HepG2 (cell line): Measurements from ENCODE around the gene NEK9. TPM values are rescaled to one million over a fixed set of nuclear protein-coding genes. Genes with fewer than 3 reads are reported as not detected.
A peak's percentile ranks its signal among the peaks of the same experiment; 100 is the strongest.

Experiments
- ARHGAP35 ChIP-seq: sonication (generic); formaldehyde crosslinking; IDR thresholded peaks from 2 replicates; pipeline ENCODE4 v1.9.0; 2022; ENCODE audit warnings: mild to moderate bottlenecking, inconsistent platforms, moderate library complexity, missing genetic modification reagents, borderline replicate concordance
- ATF7 ChIP-seq, 2 experiments: fragments of 450-650 bp in 1 of 2; sonication (generic) in 1 of 2; formaldehyde crosslinking in 1 of 2; IDR thresholded peaks; 2 replicates each; pipeline versions ENCODE4 v1.4.0 to v1.6.1; 2016 to 2020; ENCODE audit warnings: antibody characterized with exemption in 1 of 2, mild to moderate bottlenecking in 1 of 2, missing genetic modification reagents in 1 of 2
- BRD4 ChIP-seq: sonication (generic); formaldehyde crosslinking; IDR thresholded peaks from 2 replicates; pipeline ENCODE4 v1.4.0; 2020; ENCODE audit warnings: missing genetic modification reagents
- CENPBD1 ChIP-seq: sonication (generic); formaldehyde crosslinking; IDR thresholded peaks from 2 replicates; pipeline ENCODE4 v1.8.0; 2022; ENCODE audit warnings: missing genetic modification reagents, low read depth, mild to moderate bottlenecking, borderline replicate concordance
- HOXA9 ChIP-seq: sonication (generic); formaldehyde crosslinking; IDR thresholded peaks from 2 replicates; pipeline ENCODE4 v1.8.1; 2022; ENCODE audit warnings: missing genetic modification reagents, mild to moderate bottlenecking, moderate library complexity, borderline replicate concordance
- IRX3 ChIP-seq: sonication (generic); formaldehyde crosslinking; IDR thresholded peaks from 2 replicates; pipeline ENCODE4 v1.8.1; 2023; ENCODE audit warnings: mild to moderate bottlenecking, low read depth, missing genetic modification reagents, borderline replicate concordance
- ISL2 ChIP-seq: sonication (generic); formaldehyde crosslinking; IDR thresholded peaks from 2 replicates; pipeline ENCODE4 v1.5.0; 2020; ENCODE audit warnings: missing genetic modification reagents
- KDM5B ChIP-seq: sonication (generic); formaldehyde crosslinking; IDR thresholded peaks from 2 replicates; pipeline ENCODE4 v1.4.0; 2020; ENCODE audit warnings: missing genetic modification reagents, mild to moderate bottlenecking, borderline replicate concordance
- NFE2 ChIP-seq: sonication (generic); formaldehyde crosslinking; IDR thresholded peaks from 2 replicates; pipeline ENCODE4 v1.4.0; 2020; ENCODE audit warnings: missing genetic modification reagents
- NFKBIZ ChIP-seq: IDR thresholded peaks from 2 replicates; pipeline ENCODE4 v1.6.1; 2018; ENCODE audit warnings: missing genetic modification reagents, missing compliant biosample characterization
- NR0B2 ChIP-seq: sonication (generic); formaldehyde crosslinking; IDR thresholded peaks from 2 replicates; pipeline ENCODE4 v1.4.0; 2020; ENCODE audit warnings: mild to moderate bottlenecking, missing genetic modification reagents
- RAD51 ChIP-seq: fragments of 450-650 bp; IDR thresholded peaks from 2 replicates; pipeline ENCODE4 v1.6.1; 2016; ENCODE audit warnings: borderline replicate concordance
- REST ChIP-seq, 2 experiments: IDR thresholded peaks; 2 replicates each; pipeline ENCODE4 v1.6.1; 2011 to 2012; ENCODE audit warnings: low read length in 2 of 2, borderline replicate concordance in 1 of 2, low read depth in 1 of 2, mild to moderate bottlenecking in 1 of 2, moderate library complexity in 1 of 2
- SRSF9 ChIP-seq: fragments of 200-400 bp; formaldehyde crosslinking; IDR thresholded peaks from 2 replicates; pipeline ENCODE4 v1.6.1; 2018; ENCODE audit warnings: borderline replicate concordance, mild to moderate bottlenecking, low read depth, low read length; ENCODE audit not compliant: insufficient read depth, poor library complexity, severe bottlenecking
- TCF7 ChIP-seq: sonication (generic); IDR thresholded peaks from 2 replicates; pipeline ENCODE4 v1.6.1; 2016; ENCODE audit warnings: antibody characterized with exemption, low read depth
- TRAFD1 ChIP-seq: sonication (generic); formaldehyde crosslinking; IDR thresholded peaks from 2 replicates; pipeline ENCODE4 v1.5.1; 2020; ENCODE audit warnings: missing genetic modification reagents, mild to moderate bottlenecking, borderline replicate concordance
- ZFP36L2 ChIP-seq: sonication (generic); formaldehyde crosslinking; IDR thresholded peaks from 2 replicates; pipeline ENCODE4 v1.4.0; 2020; ENCODE audit warnings: missing genetic modification reagents
- ZNF124 ChIP-seq: sonication (generic); formaldehyde crosslinking; IDR thresholded peaks from 2 replicates; pipeline ENCODE4 v1.4.0; 2020; ENCODE audit warnings: missing genetic modification reagents
- ZNF136 ChIP-seq: sonication (generic); formaldehyde crosslinking; IDR thresholded peaks from 2 replicates; pipeline ENCODE4 v1.8.1; 2022; ENCODE audit warnings: low read depth, mild to moderate bottlenecking, moderate library complexity, missing genetic modification reagents
- ZNF33A ChIP-seq: sonication (generic); formaldehyde crosslinking; IDR thresholded peaks from 2 replicates; pipeline ENCODE4 v1.5.1; 2020; ENCODE audit warnings: missing genetic modification reagents, mild to moderate bottlenecking, moderate library complexity, borderline replicate concordance
- ZNF557 ChIP-seq: sonication (generic); formaldehyde crosslinking; IDR thresholded peaks from 2 replicates; pipeline ENCODE4 v1.4.0; 2020; ENCODE audit warnings: missing genetic modification reagents
- ZNF564 ChIP-seq: sonication (generic); formaldehyde crosslinking; IDR thresholded peaks from 2 replicates; pipeline ENCODE4 v1.8.1; 2023; ENCODE audit warnings: mild to moderate bottlenecking, missing genetic modification reagents
- ZNF629 ChIP-seq: sonication (generic); formaldehyde crosslinking; conservative IDR thresholded peaks from 2 replicates; pipeline ENCODE4 v1.5.0; 2020; ENCODE audit warnings: missing genetic modification reagents
- polyA plus RNA-seq, 8 experiments: library from polyadenylated mRNA; depleted of rRNA in 3 of 8; stranded (reverse) in 7 of 8; unstranded in 1 of 8; fragments of >200 nt; fragmentation: Illumina TruSeq in 4 of 8; extraction: Trizol in 4 of 8; gene quantifications; 2 replicates each; pipeline versions ENCODE4 v1.2.1 to v1.2.3, GENCODE V29; 2011 to 2016; ENCODE audit warnings: low read depth in 4 of 8, missing spikeins in 1 of 8, mixed read lengths in 1 of 8; ENCODE audit not compliant: insufficient read depth in 1 of 8
- total RNA-seq, 5 experiments: library from RNA; depleted of rRNA; stranded (reverse); fragments of >200 nt; fragmentation: Illumina TruSeq; extraction: Trizol; gene quantifications; 2 replicates each; pipeline ENCODE4 v1.2.3, GENCODE V29; 2016; ENCODE audit warnings: low read depth in 1 of 5

Gene NEK9
- total and polyA plus RNA-seq, 2 of the 13 experiments (the other 11 are each of a cell fraction or from before 2014, with no cell fraction given): 16.5 to 27.3 TPM

- TF ChIP-seq REST (IDR thresholded peaks at IDR 0.05; ENCODE audit: borderline replicate concordance in 1 of 2, low read depth in 1 of 2, low read length in 2 of 2) (no peak; a peak in 1 of 4 replicates), KDM5B (CRISPR knock-in tag) (peak; percentile 81; the same call in 1 of the 2 replicates), TCF7 (no peak), NFE2 (CRISPR knock-in tag) (no peak), SRSF9 (no peak), RAD51 (no peak), ZNF124 (no peak), ZNF557 (CRISPR knock-in tag) (0 out of 2 replicates have a peak, but pooled peaks have one; percentile 87), CENPBD1 (CRISPR knock-in tag) (no peak), TRAFD1 (no peak), ZNF33A (CRISPR knock-in tag) (no peak), ATF7 (IDR thresholded peaks at IDR 0.05) (no peak), ATF7 (CRISPR knock-in tag; IDR thresholded peaks at IDR 0.05) (no peak), ARHGAP35 (CRISPR knock-in tag) (0 out of 2 replicates have a peak, but pooled peaks have one; percentile 44), ZNF136 (no peak), NR0B2 (CRISPR knock-in tag) (peak; percentile 61; the same call in 1 of the 2 replicates), NFKBIZ (no peak), ZNF564 (no peak), ZNF629 (CRISPR knock-in tag) (no peak), ZFP36L2 (CRISPR knock-in tag) (0 out of 2 replicates have a peak, but pooled peaks have one; percentile 47), IRX3 (CRISPR knock-in tag) (no peak), BRD4 (no peak), ISL2 (CRISPR knock-in tag) (0 out of 2 replicates have a peak, but pooled peaks have one; percentile 19), HOXA9 (CRISPR knock-in tag) (no peak)
Observed at GRCh38 chr14:75050852-75051555, 75.8 kb downstream of the NEK9 start, which contains the start of gene MLH3 (continued).
